ENCODE results near the gene TMEM87B. TPM values are rescaled to one million over a fixed set of nuclear protein-coding genes. Genes with fewer than 3 reads are reported as not detected.
A peak's percentile ranks its signal among the peaks of the same experiment; 100 is the strongest.

Gene TMEM87B
- total RNA-seq, 1 donor = 33.7 TPM

GRCh38 chr2:112023707-112024106 is 31.4 kb upstream of the TMEM87B start:
- no peak overlapping the region for H3K27ac ChIP-seq (ENCODE audit: low read depth, low read length)
- DNase-seq (ENCODE audit: insufficient read length, low spot score, missing footprints) = no peak
- H3K4me2 ChIP-seq (ENCODE audit: insufficient read depth, low read length) = no peak overlapping the region
- TF ChIP-seq CTCF (IDR thresholded peaks at IDR 0.05; ENCODE audit: extremely low read depth, low read depth, low read length) = no peak
- no peaks in the 10 kb centered on the region for H4K20me1 ChIP-seq (ENCODE audit: insufficient read depth, low read length)
- H3K36me3 ChIP-seq (ENCODE audit: insufficient read depth, low read length) = no peaks in the 10 kb centered on the region
- H3K4me3 ChIP-seq (ENCODE audit: insufficient read depth, low read length) = no peak overlapping the region
- H3K9me3 ChIP-seq (ENCODE audit: low read depth, low read length) = no peaks in the 10 kb centered on the region
- no peaks in the 10 kb centered on the region for H3K4me1 ChIP-seq (ENCODE audit: insufficient read depth, low read length)
- no peaks in the 10 kb centered on the region for H3K79me2 ChIP-seq (ENCODE audit: insufficient read depth, low read length)
- H3K27me3 ChIP-seq (ENCODE audit: insufficient read depth, low read length) = peaks cover 24% of the 10 kb centered on the region
- no peak overlapping the region for H2AFZ ChIP-seq (ENCODE audit: low read length)

GRCh38 chr2:112024231-112024630 is 30.8 kb upstream of the TMEM87B start:
- no peaks in the 10 kb centered on the region for H4K20me1 ChIP-seq (ENCODE audit: insufficient read depth, low read length)
- peaks cover 18% of the 10 kb centered on the region for H3K27me3 ChIP-seq (ENCODE audit: insufficient read depth, low read length)
- H3K4me1 ChIP-seq (ENCODE audit: insufficient read depth, low read length) = no peaks in the 10 kb centered on the region
- no peak overlapping the region for H3K4me3 ChIP-seq (ENCODE audit: insufficient read depth, low read length)
- peak; percentile 65 for DNase-seq (ENCODE audit: insufficient read length, low spot score, missing footprints)
- H2AFZ ChIP-seq (ENCODE audit: low read length) = no peak overlapping the region
- H3K27ac ChIP-seq (ENCODE audit: low read depth, low read length) = no peak overlapping the region
- no peak for TF ChIP-seq CTCF (IDR thresholded peaks at IDR 0.05; ENCODE audit: extremely low read depth, low read depth, low read length)
- no peaks in the 10 kb centered on the region for H3K9me3 ChIP-seq (ENCODE audit: low read depth, low read length)
- H3K4me2 ChIP-seq (ENCODE audit: insufficient read depth, low read length) = no peak overlapping the region
- no peaks in the 10 kb centered on the region for H3K36me3 ChIP-seq (ENCODE audit: insufficient read depth, low read length)
- H3K79me2 ChIP-seq (ENCODE audit: insufficient read depth, low read length) = no peaks in the 10 kb centered on the region

- Histone ChIP-seq H3K4me3 (ENCODE audit: insufficient read depth, low read length) (no peak overlapping the region), H3K27ac (ENCODE audit: low read depth, low read length) (no peak overlapping the region), H3K79me2 (ENCODE audit: insufficient read depth, low read length) (no peaks in the 10 kb centered on the region), H3K9me3 (ENCODE audit: low read depth, low read length) (no peaks in the 10 kb centered on the region), H3K4me2 (ENCODE audit: insufficient read depth, low read length) (no peak overlapping the region), H3K36me3 (ENCODE audit: insufficient read depth, low read length) (no peaks in the 10 kb centered on the region), H3K4me1 (ENCODE audit: insufficient read depth, low read length) (no peaks in the 10 kb centered on the region), H4K20me1 (ENCODE audit: insufficient read depth, low read length) (no peaks in the 10 kb centered on the region), H2AFZ (ENCODE audit: low read length) (no peak overlapping the region), H3K27me3 (ENCODE audit: insufficient read depth, low read length) (peaks cover 11% of the 10 kb centered on the region)
- TF ChIP-seq CTCF (IDR thresholded peaks at IDR 0.05; ENCODE audit: extremely low read depth, low read depth, low read length) = no peak
- peak; percentile 3 for DNase-seq (ENCODE audit: insufficient read length, low spot score, missing footprints)
Observed at GRCh38 chr2:112024896-112025491, 30.1 kb upstream of the TMEM87B start.

- Histone ChIP-seq H3K27ac (ENCODE audit: low read depth, low read length) (no peak overlapping the region), H3K4me3 (ENCODE audit: insufficient read depth, low read length) (no peak overlapping the region), H3K4me2 (ENCODE audit: insufficient read depth, low read length) (no peak overlapping the region), H3K4me1 (ENCODE audit: insufficient read depth, low read length) (peaks cover 2% of the 10 kb centered on the region), H4K20me1 (ENCODE audit: insufficient read depth, low read length) (no peaks in the 10 kb centered on the region), H3K36me3 (ENCODE audit: insufficient read depth, low read length) (no peaks in the 10 kb centered on the region), H3K9me3 (ENCODE audit: low read depth, low read length) (no peaks in the 10 kb centered on the region), H3K27me3 (ENCODE audit: insufficient read depth, low read length) (peaks cover 4% of the 10 kb centered on the region), H2AFZ (ENCODE audit: low read length) (no peak overlapping the region), H3K79me2 (ENCODE audit: insufficient read depth, low read length) (no peaks in the 10 kb centered on the region)
- DNase-seq (ENCODE audit: insufficient read length, low spot score, missing footprints) = no peak
- TF ChIP-seq CTCF (IDR thresholded peaks at IDR 0.05; ENCODE audit: extremely low read depth, low read depth, low read length) = no peak
Observed at GRCh38 chr2:112026509-112026908, 28.6 kb upstream of the TMEM87B start.
